Measurements from ENCODE around the gene ALS2CL. TPM values are rescaled to one million over a fixed set of nuclear protein-coding genes. Genes with fewer than 3 reads are reported as not detected.

Gene ALS2CL
- total and polyA plus RNA-seq, 2 experiments from 2014 or later = 3.4 to 11.8 TPM

DNA sequence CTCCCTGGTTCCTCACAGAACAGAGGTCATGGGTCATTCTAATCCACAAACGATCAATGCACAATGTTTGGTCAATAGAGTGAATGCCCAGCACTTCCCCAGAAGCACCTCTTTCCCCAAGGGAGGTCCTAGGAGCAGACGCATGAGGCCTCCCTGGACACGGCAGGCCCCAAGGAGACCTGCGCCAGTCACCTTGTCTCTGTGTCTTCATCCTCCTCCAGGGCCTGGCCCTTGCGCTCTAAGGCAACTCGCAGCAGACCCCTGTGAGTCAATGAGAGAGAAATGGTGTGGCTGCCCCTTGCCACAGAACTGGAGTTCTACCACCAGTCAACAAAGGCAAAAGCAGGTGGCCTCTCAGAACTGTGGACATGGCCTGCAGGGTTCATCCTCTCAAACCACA is 18.1 kb downstream of the ALS2CL start:
- TF ChIP-seq CREB1 (CRISPR knock-in tag; IDR thresholded peaks at IDR 0.05; ENCODE audit: low read depth) (no peak), ZNF114 (CRISPR knock-in tag; IDR thresholded peaks at IDR 0.05) (no peak), ZNF331 (CRISPR knock-in tag; IDR thresholded peaks at IDR 0.05; ENCODE audit: low read depth) (no peak), JUNB (IDR thresholded peaks at IDR 0.05; ENCODE audit: unreplicated experiment) (no peak), STAT1 (IDR thresholded peaks at IDR 0.05; ENCODE audit: unreplicated experiment) (no peak), EZH2 (IDR thresholded peaks at IDR 0.05; ENCODE audit: low read depth, unreplicated experiment) (no peak), NANOG (IDR thresholded peaks at IDR 0.05; ENCODE audit: borderline replicate concordance) (no peak), POLR2AphosphoS5 (IDR thresholded peaks at IDR 0.05; ENCODE audit: low read depth) (no peak), EZH2phosphoT487 (IDR thresholded peaks at IDR 0.05; ENCODE audit: unreplicated experiment) (no peak)
- TF ChIP-seq, protein P1, sequence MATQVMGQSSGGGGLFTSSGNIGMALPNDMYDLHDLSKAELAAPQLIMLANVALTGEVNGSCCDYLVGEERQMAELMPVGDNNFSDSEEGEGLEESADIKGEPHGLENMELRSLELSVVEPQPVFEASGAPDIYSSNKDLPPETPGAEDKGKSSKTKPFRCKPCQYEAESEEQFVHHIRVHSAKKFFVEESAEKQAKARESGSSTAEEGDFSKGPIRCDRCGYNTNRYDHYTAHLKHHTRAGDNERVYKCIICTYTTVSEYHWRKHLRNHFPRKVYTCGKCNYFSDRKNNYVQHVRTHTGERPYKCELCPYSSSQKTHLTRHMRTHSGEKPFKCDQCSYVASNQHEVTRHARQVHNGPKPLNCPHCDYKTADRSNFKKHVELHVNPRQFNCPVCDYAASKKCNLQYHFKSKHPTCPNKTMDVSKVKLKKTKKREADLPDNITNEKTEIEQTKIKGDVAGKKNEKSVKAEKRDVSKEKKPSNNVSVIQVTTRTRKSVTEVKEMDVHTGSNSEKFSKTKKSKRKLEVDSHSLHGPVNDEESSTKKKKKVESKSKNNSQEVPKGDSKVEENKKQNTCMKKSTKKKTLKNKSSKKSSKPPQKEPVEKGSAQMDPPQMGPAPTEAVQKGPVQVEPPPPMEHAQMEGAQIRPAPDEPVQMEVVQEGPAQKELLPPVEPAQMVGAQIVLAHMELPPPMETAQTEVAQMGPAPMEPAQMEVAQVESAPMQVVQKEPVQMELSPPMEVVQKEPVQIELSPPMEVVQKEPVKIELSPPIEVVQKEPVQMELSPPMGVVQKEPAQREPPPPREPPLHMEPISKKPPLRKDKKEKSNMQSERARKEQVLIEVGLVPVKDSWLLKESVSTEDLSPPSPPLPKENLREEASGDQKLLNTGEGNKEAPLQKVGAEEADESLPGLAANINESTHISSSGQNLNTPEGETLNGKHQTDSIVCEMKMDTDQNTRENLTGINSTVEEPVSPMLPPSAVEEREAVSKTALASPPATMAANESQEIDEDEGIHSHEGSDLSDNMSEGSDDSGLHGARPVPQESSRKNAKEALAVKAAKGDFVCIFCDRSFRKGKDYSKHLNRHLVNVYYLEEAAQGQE (IDR thresholded peaks at IDR 0.05; ENCODE audit: unreplicated experiment) = no peak
- TF ChIP-seq, protein P2, sequence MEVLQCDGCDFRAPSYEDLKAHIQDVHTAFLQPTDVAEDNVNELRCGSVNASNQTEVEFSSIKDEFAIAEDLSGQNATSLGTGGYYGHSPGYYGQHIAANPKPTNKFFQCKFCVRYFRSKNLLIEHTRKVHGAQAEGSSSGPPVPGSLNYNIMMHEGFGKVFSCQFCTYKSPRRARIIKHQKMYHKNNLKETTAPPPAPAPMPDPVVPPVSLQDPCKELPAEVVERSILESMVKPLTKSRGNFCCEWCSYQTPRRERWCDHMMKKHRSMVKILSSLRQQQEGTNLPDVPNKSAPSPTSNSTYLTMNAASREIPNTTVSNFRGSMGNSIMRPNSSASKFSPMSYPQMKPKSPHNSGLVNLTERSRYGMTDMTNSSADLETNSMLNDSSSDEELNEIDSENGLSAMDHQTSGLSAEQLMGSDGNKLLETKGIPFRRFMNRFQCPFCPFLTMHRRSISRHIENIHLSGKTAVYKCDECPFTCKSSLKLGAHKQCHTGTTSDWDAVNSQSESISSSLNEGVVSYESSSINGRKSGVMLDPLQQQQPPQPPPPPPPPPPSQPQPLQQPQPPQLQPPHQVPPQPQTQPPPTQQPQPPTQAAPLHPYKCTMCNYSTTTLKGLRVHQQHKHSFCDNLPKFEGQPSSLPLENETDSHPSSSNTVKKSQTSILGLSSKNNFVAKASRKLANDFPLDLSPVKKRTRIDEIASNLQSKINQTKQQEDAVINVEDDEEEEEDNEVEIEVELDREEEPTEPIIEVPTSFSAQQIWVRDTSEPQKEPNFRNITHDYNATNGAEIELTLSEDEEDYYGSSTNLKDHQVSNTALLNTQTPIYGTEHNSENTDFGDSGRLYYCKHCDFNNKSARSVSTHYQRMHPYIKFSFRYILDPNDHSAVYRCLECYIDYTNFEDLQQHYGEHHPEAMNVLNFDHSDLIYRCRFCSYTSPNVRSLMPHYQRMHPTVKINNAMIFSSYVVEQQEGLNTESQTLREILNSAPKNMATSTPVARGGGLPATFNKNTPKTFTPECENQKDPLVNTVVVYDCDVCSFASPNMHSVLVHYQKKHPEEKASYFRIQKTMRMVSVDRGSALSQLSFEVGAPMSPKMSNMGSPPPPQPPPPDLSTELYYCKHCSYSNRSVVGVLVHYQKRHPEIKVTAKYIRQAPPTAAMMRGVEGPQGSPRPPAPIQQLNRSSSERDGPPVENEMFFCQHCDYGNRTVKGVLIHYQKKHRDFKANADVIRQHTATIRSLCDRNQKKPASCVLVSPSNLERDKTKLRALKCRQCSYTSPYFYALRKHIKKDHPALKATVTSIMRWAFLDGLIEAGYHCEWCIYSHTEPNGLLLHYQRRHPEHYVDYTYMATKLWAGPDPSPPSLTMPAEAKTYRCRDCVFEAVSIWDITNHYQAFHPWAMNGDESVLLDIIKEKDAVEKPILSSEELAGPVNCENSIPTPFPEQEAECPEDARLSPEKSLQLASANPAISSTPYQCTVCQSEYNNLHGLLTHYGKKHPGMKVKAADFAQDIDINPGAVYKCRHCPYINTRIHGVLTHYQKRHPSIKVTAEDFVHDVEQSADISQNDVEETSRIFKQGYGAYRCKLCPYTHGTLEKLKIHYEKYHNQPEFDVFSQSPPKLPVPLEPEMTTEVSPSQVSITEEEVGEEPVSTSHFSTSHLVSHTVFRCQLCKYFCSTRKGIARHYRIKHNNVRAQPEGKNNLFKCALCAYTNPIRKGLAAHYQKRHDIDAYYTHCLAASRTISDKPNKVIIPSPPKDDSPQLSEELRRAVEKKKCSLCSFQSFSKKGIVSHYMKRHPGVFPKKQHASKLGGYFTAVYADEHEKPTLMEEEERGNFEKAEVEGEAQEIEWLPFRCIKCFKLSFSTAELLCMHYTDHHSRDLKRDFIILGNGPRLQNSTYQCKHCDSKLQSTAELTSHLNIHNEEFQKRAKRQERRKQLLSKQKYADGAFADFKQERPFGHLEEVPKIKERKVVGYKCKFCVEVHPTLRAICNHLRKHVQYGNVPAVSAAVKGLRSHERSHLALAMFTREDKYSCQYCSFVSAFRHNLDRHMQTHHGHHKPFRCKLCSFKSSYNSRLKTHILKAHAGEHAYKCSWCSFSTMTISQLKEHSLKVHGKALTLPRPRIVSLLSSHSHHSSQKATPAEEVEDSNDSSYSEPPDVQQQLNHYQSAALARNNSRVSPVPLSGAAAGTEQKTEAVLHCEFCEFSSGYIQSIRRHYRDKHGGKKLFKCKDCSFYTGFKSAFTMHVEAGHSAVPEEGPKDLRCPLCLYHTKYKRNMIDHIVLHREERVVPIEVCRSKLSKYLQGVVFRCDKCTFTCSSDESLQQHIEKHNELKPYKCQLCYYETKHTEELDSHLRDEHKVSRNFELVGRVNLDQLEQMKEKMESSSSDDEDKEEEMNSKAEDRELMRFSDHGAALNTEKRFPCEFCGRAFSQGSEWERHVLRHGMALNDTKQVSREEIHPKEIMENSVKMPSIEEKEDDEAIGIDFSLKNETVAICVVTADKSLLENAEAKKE (CRISPR knock-in tag; IDR thresholded peaks at IDR 0.05) = no peak
- TF ChIP-seq, protein P3, sequence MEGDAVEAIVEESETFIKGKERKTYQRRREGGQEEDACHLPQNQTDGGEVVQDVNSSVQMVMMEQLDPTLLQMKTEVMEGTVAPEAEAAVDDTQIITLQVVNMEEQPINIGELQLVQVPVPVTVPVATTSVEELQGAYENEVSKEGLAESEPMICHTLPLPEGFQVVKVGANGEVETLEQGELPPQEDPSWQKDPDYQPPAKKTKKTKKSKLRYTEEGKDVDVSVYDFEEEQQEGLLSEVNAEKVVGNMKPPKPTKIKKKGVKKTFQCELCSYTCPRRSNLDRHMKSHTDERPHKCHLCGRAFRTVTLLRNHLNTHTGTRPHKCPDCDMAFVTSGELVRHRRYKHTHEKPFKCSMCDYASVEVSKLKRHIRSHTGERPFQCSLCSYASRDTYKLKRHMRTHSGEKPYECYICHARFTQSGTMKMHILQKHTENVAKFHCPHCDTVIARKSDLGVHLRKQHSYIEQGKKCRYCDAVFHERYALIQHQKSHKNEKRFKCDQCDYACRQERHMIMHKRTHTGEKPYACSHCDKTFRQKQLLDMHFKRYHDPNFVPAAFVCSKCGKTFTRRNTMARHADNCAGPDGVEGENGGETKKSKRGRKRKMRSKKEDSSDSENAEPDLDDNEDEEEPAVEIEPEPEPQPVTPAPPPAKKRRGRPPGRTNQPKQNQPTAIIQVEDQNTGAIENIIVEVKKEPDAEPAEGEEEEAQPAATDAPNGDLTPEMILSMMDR (conservative IDR thresholded peaks at IDR 0.05; ENCODE audit: low read depth in 2 of 2) = no peak
- TF ChIP-seq, protein P4, sequence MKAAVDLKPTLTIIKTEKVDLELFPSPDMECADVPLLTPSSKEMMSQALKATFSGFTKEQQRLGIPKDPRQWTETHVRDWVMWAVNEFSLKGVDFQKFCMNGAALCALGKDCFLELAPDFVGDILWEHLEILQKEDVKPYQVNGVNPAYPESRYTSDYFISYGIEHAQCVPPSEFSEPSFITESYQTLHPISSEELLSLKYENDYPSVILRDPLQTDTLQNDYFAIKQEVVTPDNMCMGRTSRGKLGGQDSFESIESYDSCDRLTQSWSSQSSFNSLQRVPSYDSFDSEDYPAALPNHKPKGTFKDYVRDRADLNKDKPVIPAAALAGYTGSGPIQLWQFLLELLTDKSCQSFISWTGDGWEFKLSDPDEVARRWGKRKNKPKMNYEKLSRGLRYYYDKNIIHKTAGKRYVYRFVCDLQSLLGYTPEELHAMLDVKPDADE (IDR thresholded peaks at IDR 0.05) = no peak
- peaks cover 12% of the 10 kb centered on the region for H3K27me3 Mint-ChIP-seq (ENCODE audit: insufficient read depth, low read depth, poor library complexity)

More for the DNA sequence above, 18.1 kb downstream of the ALS2CL start:
- H3K9me3 Mint-ChIP-seq = no peaks in the 10 kb centered on the region
- H3K4me2 ChIP-seq = no peak overlapping the region
- H3K36me3 ChIP-seq (ENCODE audit: insufficient read depth) = no peaks in the 10 kb centered on the region
- ATAC-seq (no peak), DNase-seq (ENCODE audit: low spot score) (no peak)
- 0 out of 2 replicates have a peak, but pooled peaks cover 4% of the 10 kb centered on the region for H3K9me2 ChIP-seq (ENCODE audit: insufficient read depth)
- H3K79me2 ChIP-seq (replicated peaks; ENCODE audit: insufficient read depth) = no peaks in the 10 kb centered on the region
- H2AFZ ChIP-seq = no peak overlapping the region
- H3F3A ChIP-seq (replicated peaks; ENCODE audit: low read depth) = no peaks in the 10 kb centered on the region
- H3K4me3 ChIP-seq = no peak overlapping the region
- H4K20me1 ChIP-seq (replicated peaks; ENCODE audit: insufficient read depth) = no peaks in the 10 kb centered on the region; the same call in 1 of the 2 replicates
- no peaks in the 10 kb centered on the region; the same call in 2 of the 3 replicates for H3K4me1 Mint-ChIP-seq
- no peaks in the 10 kb centered on the region for H3K4me1 ChIP-seq (ENCODE audit: insufficient read depth)
- no peak overlapping the region for H3K27ac Mint-ChIP-seq
- no peak overlapping the region for H3K27ac ChIP-seq (ENCODE audit: low read depth)
- H3K4me3 Mint-ChIP-seq = no peak overlapping the region
- peaks cover 4% of the 10 kb centered on the region for H3K36me3 Mint-ChIP-seq (ENCODE audit: low read depth)
- H3K27me3 ChIP-seq (ENCODE audit: insufficient read depth) = no peaks in the 10 kb centered on the region

Measured in GM23338 (cell line).